ENCODE data around the gene FOXO1.
"Not testable (repeated sequence)": the region's sequence is repeated elsewhere in the genome, so short reads cannot be mapped to it uniquely, and the experiment has no call there.

FOXO1 gene

DNA sequence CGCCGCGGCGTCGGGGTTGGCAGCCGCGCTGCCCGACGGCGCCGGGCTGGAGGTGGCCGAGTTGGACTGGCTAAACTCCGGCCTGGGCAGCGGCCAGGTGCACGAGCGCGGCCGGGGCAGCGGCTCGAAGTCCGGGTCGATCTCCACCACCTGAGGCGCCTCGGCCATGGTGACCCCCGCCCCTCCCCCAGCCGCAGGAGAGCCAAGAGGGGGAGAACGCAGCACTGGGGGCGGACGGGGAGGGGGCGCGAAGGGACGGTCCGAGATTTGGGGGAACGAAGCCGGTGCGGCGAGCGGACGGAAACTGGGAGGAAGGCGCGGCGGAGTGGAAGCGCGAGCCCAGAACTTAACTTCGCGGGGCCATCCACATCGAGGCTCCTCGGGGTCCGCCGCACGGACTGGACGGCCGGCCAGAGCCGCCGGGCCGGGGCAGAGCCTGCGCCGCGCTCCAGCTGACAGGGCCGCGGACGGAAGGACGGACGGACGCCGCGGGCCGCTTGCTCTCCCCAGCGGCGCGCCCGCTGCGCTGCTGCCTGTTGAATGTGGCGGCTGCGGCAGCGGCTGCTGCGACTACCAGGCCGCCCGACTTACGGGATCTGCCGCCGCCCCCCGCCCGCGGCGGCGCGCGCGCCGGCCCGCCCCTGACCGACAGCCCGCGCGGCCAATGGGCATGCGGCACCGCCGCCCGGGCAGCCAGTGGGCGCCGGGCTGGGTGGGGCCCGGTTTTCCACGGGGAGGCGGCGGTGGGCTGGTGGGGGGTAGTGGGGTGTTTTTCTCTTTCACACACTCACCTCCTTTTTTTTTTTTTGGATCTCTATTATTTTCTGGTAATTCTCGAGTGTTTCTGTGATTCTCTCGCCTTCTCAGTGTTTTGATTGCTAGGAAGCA, at the start of gene FOXO1:
TSS of gene FOXO1 (minus strand) at position 597 of the 888 bp plus-strand sequence. CDS start at position 168, 429 bp downstream.
- Histone ChIP-seq H3K4me2 (ENCODE audit: low read length) (peak within 1 kb of the TSS; percentile 97), H3K9me3 (ENCODE audit: control insufficient read depth, insufficient read depth, low read length) (no peaks in the 10 kb centered on the region), H3K36me3 (ENCODE audit: control insufficient read depth, low read length) (peaks cover 45% of the 10 kb centered on the region), H3K4me3 (ENCODE audit: low read length) (peak within 1 kb of the TSS; percentile 91), H3K27ac (ENCODE audit: low read depth, low read length) (peak within 1 kb of the TSS; percentile 85), H3F3A (ENCODE audit: control insufficient read depth, insufficient read depth) (peaks cover 13% of the 10 kb centered on the region; the same call in 1 of the 2 replicates), H3K27me3 (ENCODE audit: control insufficient read depth, low read length) (no peaks in the 10 kb centered on the region), H3K4me1 (ENCODE audit: control insufficient read depth, low read length) (peaks cover 52% of the 10 kb centered on the region), H3K9me2 (replicated peaks; ENCODE audit: control insufficient read depth, low read length) (no peaks in the 10 kb centered on the region), H3K79me2 (ENCODE audit: control insufficient read depth, low read length) (peaks cover 72% of the 10 kb centered on the region), H4K20me1 (ENCODE audit: control insufficient read depth, insufficient read depth, low read depth, low read length) (peaks cover 10% of the 10 kb centered on the region)
- TF ChIP-seq, protein P1, sequence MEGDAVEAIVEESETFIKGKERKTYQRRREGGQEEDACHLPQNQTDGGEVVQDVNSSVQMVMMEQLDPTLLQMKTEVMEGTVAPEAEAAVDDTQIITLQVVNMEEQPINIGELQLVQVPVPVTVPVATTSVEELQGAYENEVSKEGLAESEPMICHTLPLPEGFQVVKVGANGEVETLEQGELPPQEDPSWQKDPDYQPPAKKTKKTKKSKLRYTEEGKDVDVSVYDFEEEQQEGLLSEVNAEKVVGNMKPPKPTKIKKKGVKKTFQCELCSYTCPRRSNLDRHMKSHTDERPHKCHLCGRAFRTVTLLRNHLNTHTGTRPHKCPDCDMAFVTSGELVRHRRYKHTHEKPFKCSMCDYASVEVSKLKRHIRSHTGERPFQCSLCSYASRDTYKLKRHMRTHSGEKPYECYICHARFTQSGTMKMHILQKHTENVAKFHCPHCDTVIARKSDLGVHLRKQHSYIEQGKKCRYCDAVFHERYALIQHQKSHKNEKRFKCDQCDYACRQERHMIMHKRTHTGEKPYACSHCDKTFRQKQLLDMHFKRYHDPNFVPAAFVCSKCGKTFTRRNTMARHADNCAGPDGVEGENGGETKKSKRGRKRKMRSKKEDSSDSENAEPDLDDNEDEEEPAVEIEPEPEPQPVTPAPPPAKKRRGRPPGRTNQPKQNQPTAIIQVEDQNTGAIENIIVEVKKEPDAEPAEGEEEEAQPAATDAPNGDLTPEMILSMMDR (IDR thresholded peaks at IDR 0.05; ENCODE audit: low read depth, low read length, poor library complexity, severe bottlenecking) = no peak
- no peak for TF ChIP-seq EZH2phosphoT487 (IDR thresholded peaks at IDR 0.05; ENCODE audit: borderline replicate concordance, low read length)

DNA sequence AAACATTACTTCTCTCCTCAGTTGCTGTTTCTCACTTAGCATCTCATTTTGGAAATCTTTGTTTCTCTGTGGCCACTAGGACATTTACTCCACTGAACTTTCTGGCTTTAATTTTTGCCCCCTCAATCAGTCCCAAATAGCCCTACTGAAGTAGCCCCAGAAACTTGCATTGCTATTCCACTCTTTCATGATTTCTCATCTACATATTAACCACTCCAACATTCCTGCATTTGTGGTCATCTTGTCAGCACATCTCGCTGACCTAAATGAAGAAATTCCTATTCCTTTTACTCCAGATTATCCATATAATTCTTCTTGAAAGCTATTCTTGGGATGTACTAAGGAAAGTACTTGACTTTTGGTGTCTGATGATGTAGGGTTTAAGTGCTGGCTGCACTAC, 48.0 kb upstream of the FOXO1 start:
- H4K20me1 ChIP-seq (ENCODE audit: control insufficient read depth, insufficient read depth, low read depth, low read length); H3K27ac ChIP-seq (ENCODE audit: low read depth, low read length); H3F3A ChIP-seq (ENCODE audit: control insufficient read depth, insufficient read depth); H3K9me2 ChIP-seq (replicated peaks; ENCODE audit: control insufficient read depth, low read length); H3K27me3 ChIP-seq (ENCODE audit: control insufficient read depth, low read length); H3K4me3 ChIP-seq (ENCODE audit: low read length); H3K4me2 ChIP-seq (ENCODE audit: low read length); H3K4me1 ChIP-seq (ENCODE audit: control insufficient read depth, low read length); H3K9me3 ChIP-seq (ENCODE audit: control insufficient read depth, insufficient read depth, low read length); H3K79me2 ChIP-seq (ENCODE audit: control insufficient read depth, low read length): not testable (repeated sequence)
- H3K36me3 ChIP-seq (ENCODE audit: control insufficient read depth, low read length) = peaks cover 22% of the 10 kb centered on the region

DNA sequence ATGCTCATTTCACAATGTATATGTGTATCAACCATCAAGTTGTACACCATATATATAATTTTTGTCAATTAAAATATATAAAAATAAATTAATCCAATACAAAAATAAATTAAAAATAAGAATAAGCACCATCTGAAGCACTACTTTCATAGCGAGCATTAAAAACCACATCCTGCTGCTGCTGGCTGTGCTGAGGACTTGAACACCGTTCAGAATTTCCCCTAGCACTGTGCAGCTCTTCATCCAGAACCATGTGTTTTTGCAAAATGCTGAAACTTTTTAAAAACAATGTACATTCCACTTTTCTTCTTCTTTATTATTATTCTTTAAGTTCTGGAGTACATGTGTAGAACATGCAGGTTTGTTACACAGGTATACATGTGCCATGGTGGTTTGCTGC, 40.0 kb upstream of the FOXO1 start:
- no peak for TF ChIP-seq EZH2phosphoT487 (IDR thresholded peaks at IDR 0.05; ENCODE audit: borderline replicate concordance, low read length)
- TF ChIP-seq, protein P1 (IDR thresholded peaks at IDR 0.05; ENCODE audit: low read depth, low read length, poor library complexity, severe bottlenecking) = no peak
- H4K20me1 ChIP-seq (ENCODE audit: control insufficient read depth, insufficient read depth, low read depth, low read length) = no peaks in the 10 kb centered on the region
- no peaks in the 10 kb centered on the region for H3K79me2 ChIP-seq (ENCODE audit: control insufficient read depth, low read length)
- no peaks in the 10 kb centered on the region for H3K9me2 ChIP-seq (replicated peaks; ENCODE audit: control insufficient read depth, low read length)
- peak overlapping the region; percentile 95 for H3K27ac ChIP-seq (ENCODE audit: low read depth, low read length)
- peaks cover 5% of the 10 kb centered on the region; the same call in 1 of the 2 replicates for H3K9me3 ChIP-seq (ENCODE audit: control insufficient read depth, insufficient read depth, low read length)
- no peaks in the 10 kb centered on the region for H3K27me3 ChIP-seq (ENCODE audit: control insufficient read depth, low read length)
- no peaks in the 10 kb centered on the region for H3K36me3 ChIP-seq (ENCODE audit: control insufficient read depth, low read length)
- H3F3A ChIP-seq (ENCODE audit: control insufficient read depth, insufficient read depth) = peaks cover 7% of the 10 kb centered on the region
- H3K4me3 ChIP-seq (ENCODE audit: low read length) = peak overlapping the region; percentile 43
- peak overlapping the region; percentile 72 for H3K4me2 ChIP-seq (ENCODE audit: low read length)
- H3K4me1 ChIP-seq (ENCODE audit: control insufficient read depth, low read length) = peaks cover 59% of the 10 kb centered on the region

DNA sequence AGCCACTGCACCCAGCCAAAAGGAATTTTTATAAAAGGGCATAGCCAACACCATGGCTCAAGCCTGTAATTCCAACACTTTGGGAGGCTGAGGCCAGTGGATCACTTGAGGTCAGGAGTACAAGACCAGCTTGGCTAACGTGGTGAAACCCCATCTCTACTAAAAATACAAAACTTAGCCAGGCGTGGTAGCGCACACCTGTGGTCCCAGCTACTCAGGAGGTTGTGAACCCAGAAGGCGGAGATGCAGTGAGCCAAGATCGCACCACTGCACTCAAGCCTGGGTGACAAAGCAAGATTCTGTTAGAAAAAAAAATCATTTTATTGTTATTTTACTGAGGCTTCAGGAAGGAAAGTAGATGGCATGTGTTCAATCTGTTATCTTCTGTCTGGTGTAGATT, 31.3 kb upstream of the FOXO1 start:
- Histone ChIP-seq H3K36me3 (ENCODE audit: control insufficient read depth, low read length) (no peaks in the 10 kb centered on the region), H3F3A (ENCODE audit: control insufficient read depth, insufficient read depth) (peaks cover 43% of the 10 kb centered on the region), H3K9me2 (replicated peaks; ENCODE audit: control insufficient read depth, low read length) (no peaks in the 10 kb centered on the region), H3K4me1 (ENCODE audit: control insufficient read depth, low read length) (peaks cover 86% of the 10 kb centered on the region), H3K4me3 (ENCODE audit: low read length) (peak overlapping the region; percentile 71), H3K27me3 (ENCODE audit: control insufficient read depth, low read length) (no peaks in the 10 kb centered on the region), H4K20me1 (ENCODE audit: control insufficient read depth, insufficient read depth, low read depth, low read length) (no peaks in the 10 kb centered on the region), H3K4me2 (ENCODE audit: low read length) (peak overlapping the region; percentile 71), H3K27ac (ENCODE audit: low read depth, low read length) (peak overlapping the region; percentile 98), H3K79me2 (ENCODE audit: control insufficient read depth, low read length) (peaks cover 5% of the 10 kb centered on the region; the same call in 1 of the 2 replicates), H3K9me3 (ENCODE audit: control insufficient read depth, insufficient read depth, low read length) (no peaks in the 10 kb centered on the region)
- TF ChIP-seq, protein P1 (IDR thresholded peaks at IDR 0.05; ENCODE audit: low read depth, low read length, poor library complexity, severe bottlenecking) = no peak
- no peak for TF ChIP-seq EZH2phosphoT487 (IDR thresholded peaks at IDR 0.05; ENCODE audit: borderline replicate concordance, low read length)
